Omental fat pad (tissue), 4 donors: Measurements from ENCODE around the gene ADAMTS4. TPM values are rescaled to one million over a fixed set of nuclear protein-coding genes. Genes with fewer than 3 reads are reported as not detected.
A peak's percentile ranks its signal among the peaks of the same experiment; 100 is the strongest.

ENCODE experiments used
- ATAC-seq: fragments of 150-250 bp; one replicate; pipeline ENCODE4 v1.9.1; 2016; ENCODE audit warnings: mild to moderate bottlenecking, moderate library complexity; ENCODE audit not compliant: low FRiP score
- DNase-seq: peaks from one replicate; pipeline ENCODE4 v3.0.0-alpha.2; 2019; ENCODE audit warnings: low spot score
- CTCF ChIP-seq, 3 donors: fragments of 450-650 bp; IDR thresholded peaks; one replicate each; pipeline ENCODE4 v1.5.1; 2016 to 2017; ENCODE audit warnings: antibody characterized with exemption in 3 of 3, mild to moderate bottlenecking in 3 of 3, moderate library complexity in 2 of 3
- total RNA-seq, 4 donors: library from RNA; depleted of rRNA; stranded (reverse); fragments of >200 nt; gene quantifications; one replicate each; pipeline ENCODE4 v1.1.0, GENCODE V29; 2016

The ADAMTS4 gene
- total RNA-seq, 4 donors from 2014 or later, result 38.5 to 238 (median 121) TPM

GRCh38 chr1:161219078-161219892 is 20.4 kb upstream of the ADAMTS4 start:
- ATAC-seq (no peak), DNase-seq (no peak)
- no peak for TF ChIP-seq CTCF (IDR thresholded peaks at IDR 0.05)

- TF ChIP-seq CTCF (IDR thresholded peaks at IDR 0.05), result no peak
- ATAC-seq (no peak), DNase-seq (no peak)
These were observed 19.6 kb upstream of the ADAMTS4 start for GRCh38 chr1:161218301-161219077.

GRCh38 chr1:161217831-161218230 is 19.0 kb upstream of the ADAMTS4 start:
- no peak for TF ChIP-seq CTCF (IDR thresholded peaks at IDR 0.05)
- no peak for DNase-seq
- no peak for ATAC-seq

- TF ChIP-seq CTCF (IDR thresholded peaks at IDR 0.05), result no peak
- DNase-seq (no peak), ATAC-seq (peak; percentile 72)
These were observed 18.3 kb upstream of the ADAMTS4 start for GRCh38 chr1:161216945-161217712.

GRCh38 chr1:161215076-161215475 is 16.2 kb upstream of the ADAMTS4 start, which contains the start of gene FCER1G:
TSS of gene FCER1G (plus strand) at chr1:161215295. CDS start at chr1:161215322, 27 bp downstream.
- peak; percentile 11 for ATAC-seq
- no peak for DNase-seq
- no peak for TF ChIP-seq CTCF (IDR thresholded peaks at IDR 0.05)

GRCh38 chr1:161214369-161214768 is 15.5 kb upstream of the ADAMTS4 start:
- ATAC-seq, result no peak
- DNase-seq, result no peak
- TF ChIP-seq CTCF (IDR thresholded peaks at IDR 0.05), result no peak
